GM12878 (cell line): ENCODE measurements around the gene ARHGAP26. TPM values are rescaled to one million over a fixed set of nuclear protein-coding genes. Genes with fewer than 3 reads are reported as not detected.

Experiments used
- ATAC-seq: fragments of 200-7000 bp; cut with Tn5 transposase; 3 replicates; pipeline ENCODE4 v1.9.1; 2020; ENCODE audit warnings: mild to moderate bottlenecking, moderate library complexity
- BruUV-seq: library from RNA; stranded (reverse); fragments of 400-500 nt; replicated peaks from 2 replicates; lab custom pipeline; 2021; lab: Mats Ljungman, UMichigan
- CTCF ChIA-PET: fragments of 300-600 bp; sonication (Branson Sonifier 250); formaldehyde crosslinking; extraction: SDS; loops from one replicate; lab custom pipeline; 2021; ENCODE audit warnings: inconsistent platforms; lab: Yijun Ruan, JAX
- POLR2A ChIA-PET: fragments of 350-600 bp; formaldehyde crosslinking; extraction: SDS; loops from one replicate; lab custom pipeline; 2021; ENCODE audit warnings: inconsistent platforms; lab: Charles Lee
- RAD21 ChIA-PET: fragments of 300-600 bp; sonication (Branson Sonifier 250); formaldehyde crosslinking; loops from one replicate; lab custom pipeline; 2023; ENCODE audit warnings: antibody characterized with exemption; ENCODE audit not compliant: unreplicated experiment; lab: Charles Lee
- SMC1A ChIA-PET: fragments of 300-600 bp; sonication (Branson Sonifier 250); formaldehyde crosslinking; loops from one replicate; lab custom pipeline; 2023; ENCODE audit not compliant: unreplicated experiment, uncharacterized antibody; lab: Charles Lee
- DNase-seq: peaks from one replicate; pipeline ENCODE4 v3.0.0-alpha.2; 2011; ENCODE audit warnings: low read depth, low spot score
- FAIRE-seq: peaks from 3 replicates; lab custom pipeline; 2011; peaks lifted over from hg19 to GRCh38; lab: Jason Lieb, UNC
- H2AFZ ChIP-seq: 2 replicates; pipeline ENCODE4 v1.6.0; 2011; ENCODE audit warnings: low read depth, low read length, control low read depth; ENCODE audit not compliant: control insufficient read depth
- H3K27ac ChIP-seq: 2 replicates; pipeline ENCODE4 v1.5.1; 2011; ENCODE audit warnings: control low read depth; ENCODE audit not compliant: control insufficient read depth, insufficient read depth
- H3K27me3 ChIP-seq, 2 experiments: replicated peaks in 1 of 2; 2 replicates each; pipeline versions ENCODE4 v1.6.0 to v1.6.1; 2011; ENCODE audit warnings: low read length in 1 of 2; ENCODE audit not compliant: control insufficient read depth in 2 of 2, insufficient read depth in 2 of 2
- H3K36me3 ChIP-seq, 2 experiments: 2 replicates each; pipeline ENCODE4 v1.5.1; 2011; ENCODE audit warnings: low read length in 1 of 2; ENCODE audit not compliant: control insufficient read depth in 2 of 2, insufficient read depth in 2 of 2
- H3K4me1 ChIP-seq: 2 replicates; pipeline ENCODE4 v1.6.1; 2011; ENCODE audit warnings: mild to moderate bottlenecking, low read length, moderate library complexity, mixed read lengths; ENCODE audit not compliant: control insufficient read depth, insufficient read depth
- H3K4me2 ChIP-seq: 2 replicates; pipeline ENCODE4 v1.6.0; 2011; ENCODE audit warnings: control low read depth; ENCODE audit not compliant: control insufficient read depth, insufficient read depth
- H3K4me3 ChIP-seq: fragments of 200-600 bp; sonication (generic); 2 replicates; pipeline ENCODE4 v1.5.1; 2016
- H3K79me2 ChIP-seq: 2 replicates; pipeline ENCODE4 v1.6.0; 2011; ENCODE audit warnings: low read length; ENCODE audit not compliant: control insufficient read depth, insufficient read depth
- H3K9ac ChIP-seq: 2 replicates; pipeline ENCODE4 v1.8.0; 2011; ENCODE audit warnings: low read length, control low read depth, mixed read lengths; ENCODE audit not compliant: control insufficient read depth, insufficient read depth
- H3K9me3 ChIP-seq: replicated peaks from 3 replicates; pipeline ENCODE4 v1.5.1; 2011; ENCODE audit warnings: mild to moderate bottlenecking, low read length; ENCODE audit not compliant: control insufficient read depth, insufficient read depth
- H4K20me1 ChIP-seq: 2 replicates; pipeline ENCODE4 v1.6.0; 2011; ENCODE audit not compliant: control insufficient read depth, insufficient read depth
- CHD2 ChIP-seq: IDR thresholded peaks from 2 replicates; pipeline ENCODE4 v1.6.1; 2011; ENCODE audit warnings: low read depth, low read length, improper control_type of control experiment, borderline replicate concordance
- EZH2 ChIP-seq: IDR thresholded peaks from 2 replicates; pipeline ENCODE4 v1.6.1; 2012; ENCODE audit warnings: low read depth, mild to moderate bottlenecking, control low read depth, inconsistent platforms, low read length, borderline replicate concordance; ENCODE audit not compliant: control insufficient read depth
- KLF5 ChIP-seq: fragments of 450-650 bp; IDR thresholded peaks from 2 replicates; pipeline ENCODE4 v1.6.1; 2014; ENCODE audit warnings: mild to moderate bottlenecking; ENCODE audit not compliant: partially characterized antibody
- NR2F1 ChIP-seq: fragments of 450-650 bp; conservative IDR thresholded peaks from 2 replicates; pipeline ENCODE4 v1.6.1; 2017; ENCODE audit warnings: mild to moderate bottlenecking
- POU2F2 ChIP-seq: IDR thresholded peaks from 3 replicates; pipeline ENCODE4 v1.6.1; 2011; ENCODE audit warnings: low read depth, mild to moderate bottlenecking, low read length, borderline replicate concordance
- SUPT20H ChIP-seq: IDR thresholded peaks from 2 replicates; pipeline ENCODE4 v1.6.1; 2011; ENCODE audit warnings: low read depth, mild to moderate bottlenecking, low read length, moderate library complexity, borderline replicate concordance; ENCODE audit not compliant: control insufficient read depth
- in situ Hi-C: fragments of 300-500 bp; cut with MboI; formaldehyde crosslinking; loops from 9 replicates; pipeline ENCODE4 v1.14.3; 2018; ENCODE audit warnings: mixed read lengths
- intact Hi-C: fragments of 100-400 bp; cut with micrococcal nuclease; formaldehyde crosslinking; loops from one replicate; pipeline ENCODE4 v1.14.2; 2022; ENCODE audit not compliant: unreplicated experiment
- polyA plus RNA-seq, 11 experiments: library from polyadenylated mRNA; depleted of rRNA in 4 of 11; unstranded in 6 of 11; stranded (reverse) in 5 of 11; fragments of >200 nt; fragmentation: Nextera tagmentation in 4 of 11; fragmentation: Illumina TruSeq in 1 of 11; extraction: Ambion mirVana in 4 of 11; extraction: Trizol in 1 of 11; gene quantifications; 1 replicate in 1 of 11; 2 replicates in 10 of 11; pipeline versions ENCODE4 v1.2.1 to v1.2.3, GENCODE V29; 2011 to 2016; ENCODE audit warnings: inconsistent platforms in 2 of 11, missing spikeins in 2 of 11, low read depth in 1 of 11
- total RNA-seq, 4 experiments: library from RNA; depleted of rRNA in 3 of 4; stranded (reverse); fragments of >200 nt in 3 of 4; fragmentation: Illumina TruSeq in 1 of 4; extraction: Trizol in 1 of 4; gene quantifications; 2 replicates each; pipeline versions ENCODE4 v1.2.1 to v1.2.3, GENCODE V29; 2013 to 2021
- TF ChIP-seq, protein P1 (sequence below): IDR thresholded peaks from 2 replicates; pipeline ENCODE4 v1.6.1; 2012; ENCODE audit warnings: low read length, inconsistent platforms
- TF ChIP-seq, protein P2 (sequence below): fragments of 450-650 bp; IDR thresholded peaks from 2 replicates; pipeline ENCODE4 v1.6.1; 2017; ENCODE audit warnings: mild to moderate bottlenecking, low read depth, inconsistent platforms; ENCODE audit not compliant: poor library complexity, severe bottlenecking
- TF ChIP-seq, protein P3 (sequence below): IDR thresholded peaks from 2 replicates; pipeline ENCODE4 v1.6.1; 2011; ENCODE audit warnings: low read depth, mild to moderate bottlenecking, low read length, moderate library complexity, borderline replicate concordance; ENCODE audit errors: extremely low read depth
- TF ChIP-seq, protein P4 (sequence below): fragments of 450-650 bp; IDR thresholded peaks from 2 replicates; pipeline ENCODE4 v1.6.1; 2014; ENCODE audit warnings: mild to moderate bottlenecking
- TF ChIP-seq, protein P5 (sequence below): IDR thresholded peaks from 2 replicates; pipeline ENCODE4 v1.6.1; 2012; ENCODE audit warnings: mild to moderate bottlenecking, low read depth, low read length
- TF ChIP-seq, protein P6 (sequence below): IDR thresholded peaks from 2 replicates; pipeline ENCODE4 v1.6.1; 2011; ENCODE audit warnings: mild to moderate bottlenecking, low read depth, low read length, moderate library complexity; ENCODE audit not compliant: insufficient replicate concordance

ARHGAP26 gene
- total and polyA plus RNA-seq, 10 of the 15 experiments (the other 5 are each of a cell fraction or from before 2014, with no cell fraction given) = 9.4 to 41.5 (median 19.3) TPM

DNA sequence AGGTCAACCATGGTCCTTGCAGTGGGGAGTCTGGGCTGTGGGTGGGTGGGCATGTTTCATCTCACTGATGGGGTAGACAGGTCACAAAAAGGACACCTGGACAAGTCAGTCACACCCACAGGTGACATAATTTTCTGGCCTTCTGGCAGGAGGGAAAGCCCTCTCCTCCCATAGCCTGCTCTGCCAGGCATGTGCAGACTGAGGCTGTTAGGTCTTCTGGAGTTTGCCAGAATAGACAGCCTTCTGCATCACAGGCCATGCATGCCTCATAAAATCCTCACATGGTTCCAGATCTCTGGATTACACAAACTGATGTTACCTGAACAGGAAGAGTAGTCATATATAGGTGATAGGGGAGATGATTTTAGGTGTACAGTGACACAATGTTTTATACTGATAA is 49.1 kb downstream of the ARHGAP26 start:
- FAIRE-seq = no peak

More for the DNA sequence above, 49.1 kb downstream of the ARHGAP26 start:
- no peaks in the 10 kb centered on the region for H3K36me3 ChIP-seq
- BruUV-seq = no TSS peak
- no peaks in the 10 kb centered on the region; the same call in 2 of the 3 replicates for H3K9me3 ChIP-seq
- CTCF ChIA-PET = no interaction called here
- H3K9ac ChIP-seq = no peak overlapping the region
- POLR2A ChIA-PET = no interaction called here
- H3K27ac ChIP-seq = no peak overlapping the region
- in situ Hi-C loops (no loop called here), intact Hi-C loops (no loop called here)
- H2AFZ ChIP-seq = no peak overlapping the region
- H3K4me1 ChIP-seq = no peaks in the 10 kb centered on the region
- H3K4me2 ChIP-seq = no peak overlapping the region
- DNase-seq = no peak
- no peaks in the 10 kb centered on the region for H3K27me3 ChIP-seq
- TF ChIP-seq, protein P1, sequence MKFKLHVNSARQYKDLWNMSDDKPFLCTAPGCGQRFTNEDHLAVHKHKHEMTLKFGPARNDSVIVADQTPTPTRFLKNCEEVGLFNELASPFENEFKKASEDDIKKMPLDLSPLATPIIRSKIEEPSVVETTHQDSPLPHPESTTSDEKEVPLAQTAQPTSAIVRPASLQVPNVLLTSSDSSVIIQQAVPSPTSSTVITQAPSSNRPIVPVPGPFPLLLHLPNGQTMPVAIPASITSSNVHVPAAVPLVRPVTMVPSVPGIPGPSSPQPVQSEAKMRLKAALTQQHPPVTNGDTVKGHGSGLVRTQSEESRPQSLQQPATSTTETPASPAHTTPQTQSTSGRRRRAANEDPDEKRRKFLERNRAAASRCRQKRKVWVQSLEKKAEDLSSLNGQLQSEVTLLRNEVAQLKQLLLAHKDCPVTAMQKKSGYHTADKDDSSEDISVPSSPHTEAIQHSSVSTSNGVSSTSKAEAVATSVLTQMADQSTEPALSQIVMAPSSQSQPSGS = no peak
- TF ChIP-seq SUPT20H = no peak
- TF ChIP-seq, protein P2, sequence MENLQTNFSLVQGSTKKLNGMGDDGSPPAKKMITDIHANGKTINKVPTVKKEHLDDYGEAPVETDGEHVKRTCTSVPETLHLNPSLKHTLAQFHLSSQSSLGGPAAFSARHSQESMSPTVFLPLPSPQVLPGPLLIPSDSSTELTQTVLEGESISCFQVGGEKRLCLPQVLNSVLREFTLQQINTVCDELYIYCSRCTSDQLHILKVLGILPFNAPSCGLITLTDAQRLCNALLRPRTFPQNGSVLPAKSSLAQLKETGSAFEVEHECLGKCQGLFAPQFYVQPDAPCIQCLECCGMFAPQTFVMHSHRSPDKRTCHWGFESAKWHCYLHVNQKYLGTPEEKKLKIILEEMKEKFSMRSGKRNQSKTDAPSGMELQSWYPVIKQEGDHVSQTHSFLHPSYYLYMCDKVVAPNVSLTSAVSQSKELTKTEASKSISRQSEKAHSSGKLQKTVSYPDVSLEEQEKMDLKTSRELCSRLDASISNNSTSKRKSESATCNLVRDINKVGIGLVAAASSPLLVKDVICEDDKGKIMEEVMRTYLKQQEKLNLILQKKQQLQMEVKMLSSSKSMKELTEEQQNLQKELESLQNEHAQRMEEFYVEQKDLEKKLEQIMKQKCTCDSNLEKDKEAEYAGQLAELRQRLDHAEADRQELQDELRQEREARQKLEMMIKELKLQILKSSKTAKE = no peak
- TF ChIP-seq, protein P3, sequence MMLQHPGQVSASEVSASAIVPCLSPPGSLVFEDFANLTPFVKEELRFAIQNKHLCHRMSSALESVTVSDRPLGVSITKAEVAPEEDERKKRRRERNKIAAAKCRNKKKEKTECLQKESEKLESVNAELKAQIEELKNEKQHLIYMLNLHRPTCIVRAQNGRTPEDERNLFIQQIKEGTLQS = no peak
- TF ChIP-seq, protein P4, sequence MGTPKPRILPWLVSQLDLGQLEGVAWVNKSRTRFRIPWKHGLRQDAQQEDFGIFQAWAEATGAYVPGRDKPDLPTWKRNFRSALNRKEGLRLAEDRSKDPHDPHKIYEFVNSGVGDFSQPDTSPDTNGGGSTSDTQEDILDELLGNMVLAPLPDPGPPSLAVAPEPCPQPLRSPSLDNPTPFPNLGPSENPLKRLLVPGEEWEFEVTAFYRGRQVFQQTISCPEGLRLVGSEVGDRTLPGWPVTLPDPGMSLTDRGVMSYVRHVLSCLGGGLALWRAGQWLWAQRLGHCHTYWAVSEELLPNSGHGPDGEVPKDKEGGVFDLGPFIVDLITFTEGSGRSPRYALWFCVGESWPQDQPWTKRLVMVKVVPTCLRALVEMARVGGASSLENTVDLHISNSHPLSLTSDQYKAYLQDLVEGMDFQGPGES = no peak
- no peak for TF ChIP-seq POU2F2
- no peak for TF ChIP-seq KLF5
- no peak for TF ChIP-seq NR2F1
- TF ChIP-seq, protein P5, sequence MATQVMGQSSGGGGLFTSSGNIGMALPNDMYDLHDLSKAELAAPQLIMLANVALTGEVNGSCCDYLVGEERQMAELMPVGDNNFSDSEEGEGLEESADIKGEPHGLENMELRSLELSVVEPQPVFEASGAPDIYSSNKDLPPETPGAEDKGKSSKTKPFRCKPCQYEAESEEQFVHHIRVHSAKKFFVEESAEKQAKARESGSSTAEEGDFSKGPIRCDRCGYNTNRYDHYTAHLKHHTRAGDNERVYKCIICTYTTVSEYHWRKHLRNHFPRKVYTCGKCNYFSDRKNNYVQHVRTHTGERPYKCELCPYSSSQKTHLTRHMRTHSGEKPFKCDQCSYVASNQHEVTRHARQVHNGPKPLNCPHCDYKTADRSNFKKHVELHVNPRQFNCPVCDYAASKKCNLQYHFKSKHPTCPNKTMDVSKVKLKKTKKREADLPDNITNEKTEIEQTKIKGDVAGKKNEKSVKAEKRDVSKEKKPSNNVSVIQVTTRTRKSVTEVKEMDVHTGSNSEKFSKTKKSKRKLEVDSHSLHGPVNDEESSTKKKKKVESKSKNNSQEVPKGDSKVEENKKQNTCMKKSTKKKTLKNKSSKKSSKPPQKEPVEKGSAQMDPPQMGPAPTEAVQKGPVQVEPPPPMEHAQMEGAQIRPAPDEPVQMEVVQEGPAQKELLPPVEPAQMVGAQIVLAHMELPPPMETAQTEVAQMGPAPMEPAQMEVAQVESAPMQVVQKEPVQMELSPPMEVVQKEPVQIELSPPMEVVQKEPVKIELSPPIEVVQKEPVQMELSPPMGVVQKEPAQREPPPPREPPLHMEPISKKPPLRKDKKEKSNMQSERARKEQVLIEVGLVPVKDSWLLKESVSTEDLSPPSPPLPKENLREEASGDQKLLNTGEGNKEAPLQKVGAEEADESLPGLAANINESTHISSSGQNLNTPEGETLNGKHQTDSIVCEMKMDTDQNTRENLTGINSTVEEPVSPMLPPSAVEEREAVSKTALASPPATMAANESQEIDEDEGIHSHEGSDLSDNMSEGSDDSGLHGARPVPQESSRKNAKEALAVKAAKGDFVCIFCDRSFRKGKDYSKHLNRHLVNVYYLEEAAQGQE = no peak
- TF ChIP-seq, protein P6, sequence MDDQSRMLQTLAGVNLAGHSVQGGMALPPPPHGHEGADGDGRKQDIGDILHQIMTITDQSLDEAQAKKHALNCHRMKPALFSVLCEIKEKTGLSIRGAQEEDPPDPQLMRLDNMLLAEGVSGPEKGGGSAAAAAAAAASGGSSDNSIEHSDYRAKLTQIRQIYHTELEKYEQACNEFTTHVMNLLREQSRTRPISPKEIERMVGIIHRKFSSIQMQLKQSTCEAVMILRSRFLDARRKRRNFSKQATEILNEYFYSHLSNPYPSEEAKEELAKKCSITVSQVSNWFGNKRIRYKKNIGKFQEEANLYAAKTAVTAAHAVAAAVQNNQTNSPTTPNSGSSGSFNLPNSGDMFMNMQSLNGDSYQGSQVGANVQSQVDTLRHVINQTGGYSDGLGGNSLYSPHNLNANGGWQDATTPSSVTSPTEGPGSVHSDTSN = no peak
- TF ChIP-seq EZH2 = no peak
- no peak for TF ChIP-seq CHD2
- SMC1A ChIA-PET = no interaction called here
- no peak overlapping the region for H3K4me3 ChIP-seq
- no peaks in the 10 kb centered on the region for H3K79me2 ChIP-seq
- no peaks in the 10 kb centered on the region for H4K20me1 ChIP-seq
- ATAC-seq = no peak
- RAD21 ChIA-PET = no interaction called here
